Lower leg skin (tissue), 4 donors: ENCODE data around the gene MOB1A. TPM values are rescaled to one million over a fixed set of nuclear protein-coding genes. Genes with fewer than 3 reads are reported as not detected.

Source experiments
- DNase-seq, 2 donors: peaks; one replicate each; pipeline ENCODE4 v3.0.0-alpha.2; 2019; ENCODE audit warnings: low spot score in 2 of 2
- H3K4me3 ChIP-seq: fragments of 200-600 bp; sonication (generic); 2 replicates; pipeline ENCODE4 v1.5.1; 2017; ENCODE audit warnings: mild to moderate bottlenecking, low read depth; ENCODE audit not compliant: poor library complexity, severe bottlenecking
- POLR2A ChIP-seq, 2 donors: fragments of 450-650 bp; IDR thresholded peaks; one replicate each; pipeline ENCODE4 v1.6.1; 2016 to 2017; ENCODE audit warnings: antibody characterized with exemption in 2 of 2, mild to moderate bottlenecking in 1 of 2, moderate library complexity in 1 of 2
- WGBS, 2 donors: methylation state at CpG; one replicate each; pipeline ENCODE4 v1.1.5; 2018; 5-methylcytosine and 5-hydroxymethylcytosine counted together
- intact Hi-C: fragments of 100-400 bp; cut with DNase I; formaldehyde crosslinking; loops from one replicate; pipeline ENCODE4 v1.15.0; 2023; ENCODE audit warnings: low total_unique reads
- total RNA-seq, 4 donors: library from RNA; depleted of rRNA; stranded (reverse); fragments of >200 nt; gene quantifications; one replicate each; pipeline ENCODE4 v1.1.0, GENCODE V29; 2016
- TF ChIP-seq, protein P1 (sequence below), 3 donors: fragments of 450-650 bp; IDR thresholded peaks; one replicate each; pipeline ENCODE4 v1.5.1; 2016; ENCODE audit warnings: antibody characterized with exemption in 3 of 3, mild to moderate bottlenecking in 3 of 3, moderate library complexity in 2 of 3

The MOB1A gene
- total RNA-seq, 4 donors from 2014 or later, result 62.7 to 90.8 (median 76.6) TPM

- no peak for TF ChIP-seq POLR2A (IDR thresholded peaks at IDR 0.05)
- TF ChIP-seq, protein P1, sequence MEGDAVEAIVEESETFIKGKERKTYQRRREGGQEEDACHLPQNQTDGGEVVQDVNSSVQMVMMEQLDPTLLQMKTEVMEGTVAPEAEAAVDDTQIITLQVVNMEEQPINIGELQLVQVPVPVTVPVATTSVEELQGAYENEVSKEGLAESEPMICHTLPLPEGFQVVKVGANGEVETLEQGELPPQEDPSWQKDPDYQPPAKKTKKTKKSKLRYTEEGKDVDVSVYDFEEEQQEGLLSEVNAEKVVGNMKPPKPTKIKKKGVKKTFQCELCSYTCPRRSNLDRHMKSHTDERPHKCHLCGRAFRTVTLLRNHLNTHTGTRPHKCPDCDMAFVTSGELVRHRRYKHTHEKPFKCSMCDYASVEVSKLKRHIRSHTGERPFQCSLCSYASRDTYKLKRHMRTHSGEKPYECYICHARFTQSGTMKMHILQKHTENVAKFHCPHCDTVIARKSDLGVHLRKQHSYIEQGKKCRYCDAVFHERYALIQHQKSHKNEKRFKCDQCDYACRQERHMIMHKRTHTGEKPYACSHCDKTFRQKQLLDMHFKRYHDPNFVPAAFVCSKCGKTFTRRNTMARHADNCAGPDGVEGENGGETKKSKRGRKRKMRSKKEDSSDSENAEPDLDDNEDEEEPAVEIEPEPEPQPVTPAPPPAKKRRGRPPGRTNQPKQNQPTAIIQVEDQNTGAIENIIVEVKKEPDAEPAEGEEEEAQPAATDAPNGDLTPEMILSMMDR (IDR thresholded peaks at IDR 0.05), result no peak
- intact Hi-C loops, result no loop called here
- no peak overlapping the region for H3K4me3 ChIP-seq
- peak in 1 of 2 donors; percentile 10 for DNase-seq
Observed at GRCh38 chr2:74111380-74111779, 67.3 kb downstream of the MOB1A start.

GRCh38 chr2:74110537-74110936 lies 68.1 kb downstream of the MOB1A start:
- intact Hi-C loops, result no loop called here
- WGBS, 2 donors, result 81 to 88% methylated on average over 3 of the region's 3 CpGs
- H3K4me3 ChIP-seq, result no peak overlapping the region
- no peak for TF ChIP-seq POLR2A (IDR thresholded peaks at IDR 0.05)
- TF ChIP-seq, protein P1 (IDR thresholded peaks at IDR 0.05), result no peak
- peak in 1 of 2 donors; percentile 67 for DNase-seq

DNA sequence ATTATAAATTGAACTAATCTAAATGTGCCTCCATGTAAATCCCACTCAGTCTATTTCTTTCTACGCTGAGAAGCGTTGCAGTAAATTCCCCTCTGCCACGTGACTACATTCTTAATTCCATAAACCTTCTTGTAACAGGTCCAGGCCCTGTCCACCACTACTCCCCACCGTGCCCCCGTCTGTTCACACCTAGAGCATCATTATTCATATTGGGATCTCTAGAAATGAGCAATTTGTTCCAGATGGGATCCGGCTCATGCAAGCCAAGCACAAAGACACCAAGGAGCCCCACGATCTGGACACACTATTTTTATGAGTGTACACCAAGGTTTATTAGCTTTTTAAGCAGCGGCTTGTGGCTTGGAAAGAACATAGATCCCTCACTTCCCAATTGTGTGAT lies 69.1 kb downstream of the MOB1A start:
- intact Hi-C loops, result no loop called here
- H3K4me3 ChIP-seq, result no peak overlapping the region
- DNase-seq, result peak in 1 of 2 donors; percentile 57
- no peak for TF ChIP-seq POLR2A (IDR thresholded peaks at IDR 0.05)
- TF ChIP-seq, protein P1 (IDR thresholded peaks at IDR 0.05), result no peak
- WGBS, 2 donors, result 85 to 94% methylated on average over 8 of the region's 8 CpGs

DNA sequence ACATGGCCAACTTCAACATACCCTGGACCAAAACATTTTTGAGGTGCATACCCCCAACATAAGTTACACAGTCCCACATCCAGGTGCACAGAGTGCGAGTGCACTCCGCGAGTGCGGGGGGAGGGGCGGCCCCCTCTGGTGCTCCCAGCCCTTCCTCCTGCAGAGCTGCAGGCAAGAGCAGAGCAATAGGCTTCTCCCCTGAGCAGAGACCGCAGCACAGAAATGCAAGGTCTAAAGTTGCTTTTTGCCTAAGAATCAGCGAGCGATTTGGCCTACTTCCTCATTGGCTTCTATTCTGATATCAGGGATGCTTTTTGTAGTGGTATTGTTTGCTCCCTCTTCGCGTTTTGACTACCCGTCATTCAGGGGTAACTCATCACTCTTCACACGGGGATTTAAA lies 71.6 kb downstream of the MOB1A start:
- no peak overlapping the region for H3K4me3 ChIP-seq
- intact Hi-C loops, result no loop called here
- TF ChIP-seq POLR2A (IDR thresholded peaks at IDR 0.05), result no peak
- TF ChIP-seq, protein P1 (IDR thresholded peaks at IDR 0.05), result no peak
- 71 to 74% methylated on average over 12 of the region's 12 CpGs for WGBS, 2 donors
- DNase-seq, result no peak

DNA sequence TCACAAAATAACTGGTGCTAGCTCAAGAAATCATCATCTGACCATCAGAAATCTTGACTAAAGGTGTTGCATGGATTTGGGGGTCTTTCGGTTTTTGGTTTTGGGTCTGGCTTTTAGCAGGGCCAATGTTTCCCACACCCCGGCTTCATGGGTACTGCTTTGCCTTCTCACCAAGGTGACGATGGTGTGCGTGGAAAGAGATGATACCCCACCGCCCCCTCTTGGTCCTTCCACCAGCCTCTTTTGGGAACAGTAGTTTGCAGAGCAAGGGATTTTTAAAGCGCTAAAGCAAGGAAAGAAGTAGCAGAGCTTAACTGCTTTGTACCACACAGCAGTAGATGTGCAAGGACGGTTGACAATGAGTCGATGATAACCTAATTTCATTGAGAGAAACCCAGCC lies 73.3 kb downstream of the MOB1A start:
- intact Hi-C loops, result no loop called here
- DNase-seq, result no peak

GRCh38 chr2:74104839-74105238 lies 73.8 kb downstream of the MOB1A start:
- WGBS, 2 donors, result 91 to 93% methylated on average over 7 of the region's 7 CpGs
- no peak for TF ChIP-seq POLR2A (IDR thresholded peaks at IDR 0.05)
- TF ChIP-seq, protein P1 (IDR thresholded peaks at IDR 0.05), result no peak
- intact Hi-C loops, result no loop called here
- H3K4me3 ChIP-seq, result no peak overlapping the region
- DNase-seq, result no peak

More for the DNA sequence above, 73.3 kb downstream of the MOB1A start:
- WGBS, 2 donors, result 93% methylated on average over 8 of the region's 8 CpGs
- H3K4me3 ChIP-seq, result no peak overlapping the region
- TF ChIP-seq POLR2A (IDR thresholded peaks at IDR 0.05), result no peak
- TF ChIP-seq, protein P1 (IDR thresholded peaks at IDR 0.05), result no peak
